GM23338 (cell line): ENCODE results near the gene LUC7L. TPM values are rescaled to one million over a fixed set of nuclear protein-coding genes. Genes with fewer than 3 reads are reported as not detected.

Source experiments
- ATAC-seq: fragments of 200-7000 bp; cut with Tn5 transposase; 3 replicates; pipeline ENCODE4 v1.9.1; 2020
- DNase-seq: peaks from one replicate; pipeline ENCODE4 v3.0.0-alpha.2; 2015; ENCODE audit warnings: low spot score
- H2AFZ ChIP-seq: fragments of 200-600 bp; sonication (generic); 2 replicates; pipeline ENCODE4 v1.8.0; 2016; ENCODE audit warnings: antibody characterized with exemption, mild to moderate bottlenecking, moderate library complexity
- H3F3A ChIP-seq: fragments of 200-600 bp; sonication (generic); replicated peaks from 2 replicates; pipeline ENCODE4 v1.8.0; 2017; ENCODE audit warnings: antibody characterized with exemption, mixed run types, low read depth
- H3K27ac ChIP-seq: fragments of 200-600 bp; sonication (generic); 2 replicates; pipeline ENCODE4 v1.6.1; 2016; ENCODE audit warnings: low read depth
- H3K27me3 ChIP-seq: fragments of 200-600 bp; sonication (generic); 2 replicates; pipeline ENCODE4 v1.8.0; 2016; ENCODE audit warnings: mild to moderate bottlenecking, mixed run types, moderate library complexity; ENCODE audit not compliant: insufficient read depth
- H3K36me3 ChIP-seq: fragments of 200-600 bp; sonication (generic); 2 replicates; pipeline ENCODE4 v1.8.0; 2016; ENCODE audit warnings: mild to moderate bottlenecking; ENCODE audit not compliant: insufficient read depth
- H3K4me1 ChIP-seq: fragments of 200-600 bp; sonication (generic); 2 replicates; pipeline ENCODE4 v1.8.0; 2016; ENCODE audit warnings: mild to moderate bottlenecking, moderate library complexity; ENCODE audit not compliant: insufficient read depth
- H3K4me2 ChIP-seq: fragments of 200-600 bp; sonication (generic); 2 replicates; pipeline ENCODE4 v1.7.1; 2017; ENCODE audit warnings: mixed run types
- H3K4me3 ChIP-seq: fragments of 200-600 bp; sonication (generic); 2 replicates; pipeline ENCODE4 v1.6.1; 2016; ENCODE audit warnings: mixed run types
- H3K79me2 ChIP-seq: fragments of 200-600 bp; sonication (generic); replicated peaks from 2 replicates; pipeline ENCODE4 v1.8.0; 2017; ENCODE audit warnings: mild to moderate bottlenecking; ENCODE audit not compliant: insufficient read depth
- H3K9me2 ChIP-seq: fragments of 200-600 bp; sonication (generic); 2 replicates; pipeline ENCODE4 v1.8.0; 2017; ENCODE audit not compliant: insufficient read depth
- H4K20me1 ChIP-seq: fragments of 200-600 bp; sonication (generic); replicated peaks from 2 replicates; pipeline ENCODE4 v1.8.0; 2017; ENCODE audit warnings: mild to moderate bottlenecking; ENCODE audit not compliant: insufficient read depth
- H3K27ac Mint-ChIP-seq: 2 replicates; pipeline ENCODE4 v1.8.0; 2020; ENCODE audit warnings: inconsistent platforms, mild to moderate bottlenecking, moderate library complexity, mixed read lengths
- H3K27me3 Mint-ChIP-seq: 3 replicates; pipeline ENCODE4 v1.8.0; 2022; ENCODE audit warnings: low read depth, mild to moderate bottlenecking, moderate library complexity, mixed read lengths, inconsistent platforms; ENCODE audit not compliant: insufficient read depth, poor library complexity
- H3K36me3 Mint-ChIP-seq: 3 replicates; pipeline ENCODE4 v1.8.0; 2021; ENCODE audit warnings: low read depth, mild to moderate bottlenecking, inconsistent platforms, moderate library complexity, mixed read lengths
- H3K4me1 Mint-ChIP-seq: 3 replicates; pipeline ENCODE4 v1.8.0; 2020; ENCODE audit warnings: mild to moderate bottlenecking, inconsistent platforms, mixed read lengths
- H3K4me3 Mint-ChIP-seq: 3 replicates; pipeline ENCODE4 v1.8.0; 2021; ENCODE audit warnings: moderate library complexity, mild to moderate bottlenecking, inconsistent platforms, mixed read lengths
- H3K9me3 Mint-ChIP-seq: 3 replicates; pipeline ENCODE4 v1.8.0; 2020; ENCODE audit warnings: moderate library complexity, mild to moderate bottlenecking, inconsistent platforms, mixed read lengths
- CREB1 ChIP-seq: fragments of 250-450 bp; sonication (Bioruptor Pico); IDR thresholded peaks from 2 replicates; pipeline ENCODE4 v1.5.0; 2020; ENCODE audit warnings: low read depth, mild to moderate bottlenecking, moderate library complexity
- CTCF ChIP-seq, 2 experiments: fragments of 200-600 bp in 1 of 2; sonication (generic) in 1 of 2; conservative IDR thresholded peaks; 2 replicates each; pipeline versions ENCODE4 v1.5.1 to v1.6.1; 2016 to 2017; ENCODE audit warnings: antibody characterized with exemption in 2 of 2, low read depth in 2 of 2, mild to moderate bottlenecking in 2 of 2, moderate library complexity in 1 of 2
- EZH2 ChIP-seq: fragments of 200-600 bp; sonication (generic); IDR thresholded peaks from one replicate; pipeline ENCODE4 v1.8.0; 2017; ENCODE audit warnings: antibody characterized with exemption, mild to moderate bottlenecking, low read depth; ENCODE audit not compliant: unreplicated experiment
- EZH2phosphoT487 ChIP-seq: fragments of 200-600 bp; sonication (generic); IDR thresholded peaks from one replicate; pipeline ENCODE4 v1.8.1; 2018; ENCODE audit warnings: antibody characterized with exemption; ENCODE audit not compliant: unreplicated experiment
- JUNB ChIP-seq: IDR thresholded peaks from one replicate; pipeline ENCODE4 v1.6.1; 2016; ENCODE audit warnings: antibody characterized with exemption; ENCODE audit not compliant: unreplicated experiment
- NANOG ChIP-seq: IDR thresholded peaks from 2 replicates; pipeline ENCODE4 v1.6.1; 2016; ENCODE audit warnings: antibody characterized with exemption, borderline replicate concordance
- POLR2AphosphoS5 ChIP-seq: IDR thresholded peaks from 2 replicates; pipeline ENCODE4 v1.6.1; 2016; ENCODE audit warnings: antibody characterized with exemption, low read depth
- REST ChIP-seq: IDR thresholded peaks from one replicate; pipeline ENCODE4 v1.6.1; 2018; ENCODE audit warnings: antibody characterized with exemption; ENCODE audit not compliant: unreplicated experiment
- STAT1 ChIP-seq: IDR thresholded peaks from one replicate; pipeline ENCODE4 v1.6.1; 2016; ENCODE audit warnings: antibody characterized with exemption; ENCODE audit not compliant: unreplicated experiment
- ZNF114 ChIP-seq: fragments of 250-450 bp; sonication (Bioruptor Pico); IDR thresholded peaks from 2 replicates; pipeline ENCODE4 v1.5.0; 2020; ENCODE audit warnings: mild to moderate bottlenecking, moderate library complexity
- ZNF331 ChIP-seq: fragments of 250-450 bp; sonication (Bioruptor Pico); IDR thresholded peaks from 2 replicates; pipeline ENCODE4 v1.5.0; 2020; ENCODE audit warnings: low read depth, mild to moderate bottlenecking, moderate library complexity
- polyA plus RNA-seq: library from polyadenylated mRNA; unstranded; fragments of >200 nt; fragmentation: Nextera tagmentation; extraction: Ambion mirVana; gene quantifications from 2 replicates; pipeline ENCODE4 v1.2.1, GENCODE V29; 2016
- total RNA-seq: library from RNA; depleted of rRNA; stranded (reverse); fragments of >200 nt; shearing (Covaris generic); gene quantifications from 2 replicates; pipeline ENCODE4 v1.2.3, GENCODE V29; 2014
- TF ChIP-seq, protein P1 (sequence below): fragments of 250-450 bp; sonication (Bioruptor Pico); IDR thresholded peaks from 2 replicates; pipeline ENCODE4 v1.5.0; 2020; ENCODE audit warnings: mild to moderate bottlenecking, moderate library complexity
- TF ChIP-seq, protein P2 (sequence below): IDR thresholded peaks from 2 replicates; pipeline ENCODE4 v1.6.1; 2016; ENCODE audit warnings: antibody characterized with exemption

The LUC7L gene
- total and polyA plus RNA-seq, 2 experiments from 2014 or later, result 114 to 151 TPM

DNA sequence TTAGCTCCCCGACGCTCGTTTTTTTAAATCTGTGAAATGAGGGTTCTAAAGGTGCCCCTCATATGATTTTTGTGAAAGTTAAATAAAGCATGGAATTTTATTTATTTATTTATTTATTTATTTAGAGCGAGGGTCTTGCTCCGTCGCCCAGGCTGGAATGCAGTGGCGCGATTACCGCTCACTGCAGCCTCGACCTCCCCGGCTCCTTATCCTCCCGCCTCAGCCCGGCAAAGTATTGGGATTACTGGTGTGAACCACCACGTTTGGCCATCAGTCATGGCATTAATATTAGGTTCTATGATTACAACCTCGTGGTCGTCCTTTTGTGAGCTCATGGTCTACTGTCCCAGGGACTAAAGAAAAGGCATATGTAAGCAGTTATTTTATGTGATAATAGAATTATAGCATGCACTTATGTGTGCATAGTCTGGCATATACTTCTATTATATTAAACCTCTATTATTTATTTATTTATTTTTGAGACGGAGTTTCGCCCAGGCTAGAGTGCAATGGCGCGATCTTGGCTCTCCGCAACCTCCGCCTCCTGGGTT, 557 bp upstream of the LUC7L start:
- H3K27me3 ChIP-seq, result no peaks in the 10 kb centered on the region
- peak overlapping the region; percentile 99 for H3K4me2 ChIP-seq
- H3K36me3 Mint-ChIP-seq, result peaks cover 36% of the 10 kb centered on the region
- no peak overlapping the region for H3K27ac ChIP-seq
- no peak for TF ChIP-seq STAT1
- TF ChIP-seq, protein P1, sequence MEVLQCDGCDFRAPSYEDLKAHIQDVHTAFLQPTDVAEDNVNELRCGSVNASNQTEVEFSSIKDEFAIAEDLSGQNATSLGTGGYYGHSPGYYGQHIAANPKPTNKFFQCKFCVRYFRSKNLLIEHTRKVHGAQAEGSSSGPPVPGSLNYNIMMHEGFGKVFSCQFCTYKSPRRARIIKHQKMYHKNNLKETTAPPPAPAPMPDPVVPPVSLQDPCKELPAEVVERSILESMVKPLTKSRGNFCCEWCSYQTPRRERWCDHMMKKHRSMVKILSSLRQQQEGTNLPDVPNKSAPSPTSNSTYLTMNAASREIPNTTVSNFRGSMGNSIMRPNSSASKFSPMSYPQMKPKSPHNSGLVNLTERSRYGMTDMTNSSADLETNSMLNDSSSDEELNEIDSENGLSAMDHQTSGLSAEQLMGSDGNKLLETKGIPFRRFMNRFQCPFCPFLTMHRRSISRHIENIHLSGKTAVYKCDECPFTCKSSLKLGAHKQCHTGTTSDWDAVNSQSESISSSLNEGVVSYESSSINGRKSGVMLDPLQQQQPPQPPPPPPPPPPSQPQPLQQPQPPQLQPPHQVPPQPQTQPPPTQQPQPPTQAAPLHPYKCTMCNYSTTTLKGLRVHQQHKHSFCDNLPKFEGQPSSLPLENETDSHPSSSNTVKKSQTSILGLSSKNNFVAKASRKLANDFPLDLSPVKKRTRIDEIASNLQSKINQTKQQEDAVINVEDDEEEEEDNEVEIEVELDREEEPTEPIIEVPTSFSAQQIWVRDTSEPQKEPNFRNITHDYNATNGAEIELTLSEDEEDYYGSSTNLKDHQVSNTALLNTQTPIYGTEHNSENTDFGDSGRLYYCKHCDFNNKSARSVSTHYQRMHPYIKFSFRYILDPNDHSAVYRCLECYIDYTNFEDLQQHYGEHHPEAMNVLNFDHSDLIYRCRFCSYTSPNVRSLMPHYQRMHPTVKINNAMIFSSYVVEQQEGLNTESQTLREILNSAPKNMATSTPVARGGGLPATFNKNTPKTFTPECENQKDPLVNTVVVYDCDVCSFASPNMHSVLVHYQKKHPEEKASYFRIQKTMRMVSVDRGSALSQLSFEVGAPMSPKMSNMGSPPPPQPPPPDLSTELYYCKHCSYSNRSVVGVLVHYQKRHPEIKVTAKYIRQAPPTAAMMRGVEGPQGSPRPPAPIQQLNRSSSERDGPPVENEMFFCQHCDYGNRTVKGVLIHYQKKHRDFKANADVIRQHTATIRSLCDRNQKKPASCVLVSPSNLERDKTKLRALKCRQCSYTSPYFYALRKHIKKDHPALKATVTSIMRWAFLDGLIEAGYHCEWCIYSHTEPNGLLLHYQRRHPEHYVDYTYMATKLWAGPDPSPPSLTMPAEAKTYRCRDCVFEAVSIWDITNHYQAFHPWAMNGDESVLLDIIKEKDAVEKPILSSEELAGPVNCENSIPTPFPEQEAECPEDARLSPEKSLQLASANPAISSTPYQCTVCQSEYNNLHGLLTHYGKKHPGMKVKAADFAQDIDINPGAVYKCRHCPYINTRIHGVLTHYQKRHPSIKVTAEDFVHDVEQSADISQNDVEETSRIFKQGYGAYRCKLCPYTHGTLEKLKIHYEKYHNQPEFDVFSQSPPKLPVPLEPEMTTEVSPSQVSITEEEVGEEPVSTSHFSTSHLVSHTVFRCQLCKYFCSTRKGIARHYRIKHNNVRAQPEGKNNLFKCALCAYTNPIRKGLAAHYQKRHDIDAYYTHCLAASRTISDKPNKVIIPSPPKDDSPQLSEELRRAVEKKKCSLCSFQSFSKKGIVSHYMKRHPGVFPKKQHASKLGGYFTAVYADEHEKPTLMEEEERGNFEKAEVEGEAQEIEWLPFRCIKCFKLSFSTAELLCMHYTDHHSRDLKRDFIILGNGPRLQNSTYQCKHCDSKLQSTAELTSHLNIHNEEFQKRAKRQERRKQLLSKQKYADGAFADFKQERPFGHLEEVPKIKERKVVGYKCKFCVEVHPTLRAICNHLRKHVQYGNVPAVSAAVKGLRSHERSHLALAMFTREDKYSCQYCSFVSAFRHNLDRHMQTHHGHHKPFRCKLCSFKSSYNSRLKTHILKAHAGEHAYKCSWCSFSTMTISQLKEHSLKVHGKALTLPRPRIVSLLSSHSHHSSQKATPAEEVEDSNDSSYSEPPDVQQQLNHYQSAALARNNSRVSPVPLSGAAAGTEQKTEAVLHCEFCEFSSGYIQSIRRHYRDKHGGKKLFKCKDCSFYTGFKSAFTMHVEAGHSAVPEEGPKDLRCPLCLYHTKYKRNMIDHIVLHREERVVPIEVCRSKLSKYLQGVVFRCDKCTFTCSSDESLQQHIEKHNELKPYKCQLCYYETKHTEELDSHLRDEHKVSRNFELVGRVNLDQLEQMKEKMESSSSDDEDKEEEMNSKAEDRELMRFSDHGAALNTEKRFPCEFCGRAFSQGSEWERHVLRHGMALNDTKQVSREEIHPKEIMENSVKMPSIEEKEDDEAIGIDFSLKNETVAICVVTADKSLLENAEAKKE (CRISPR knock-in tag), result no peak
- no peak for TF ChIP-seq CTCF (conservative IDR thresholded peaks at IDR 0.05; ENCODE audit: low read depth in 2 of 2)
- TF ChIP-seq POLR2AphosphoS5, result no peak
- no peak for TF ChIP-seq ZNF114 (CRISPR knock-in tag)
- TF ChIP-seq EZH2, result no peak
- no peak for TF ChIP-seq REST
- TF ChIP-seq ZNF331 (CRISPR knock-in tag), result no peak
- TF ChIP-seq NANOG, result no peak
- no peak for TF ChIP-seq CREB1 (CRISPR knock-in tag)
- no peak for TF ChIP-seq EZH2phosphoT487
- TF ChIP-seq JUNB, result no peak
- TF ChIP-seq, protein P2, sequence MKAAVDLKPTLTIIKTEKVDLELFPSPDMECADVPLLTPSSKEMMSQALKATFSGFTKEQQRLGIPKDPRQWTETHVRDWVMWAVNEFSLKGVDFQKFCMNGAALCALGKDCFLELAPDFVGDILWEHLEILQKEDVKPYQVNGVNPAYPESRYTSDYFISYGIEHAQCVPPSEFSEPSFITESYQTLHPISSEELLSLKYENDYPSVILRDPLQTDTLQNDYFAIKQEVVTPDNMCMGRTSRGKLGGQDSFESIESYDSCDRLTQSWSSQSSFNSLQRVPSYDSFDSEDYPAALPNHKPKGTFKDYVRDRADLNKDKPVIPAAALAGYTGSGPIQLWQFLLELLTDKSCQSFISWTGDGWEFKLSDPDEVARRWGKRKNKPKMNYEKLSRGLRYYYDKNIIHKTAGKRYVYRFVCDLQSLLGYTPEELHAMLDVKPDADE, result no peak
- no peaks in the 10 kb centered on the region for H3K9me2 ChIP-seq
- peaks cover 28% of the 10 kb centered on the region for H3K36me3 ChIP-seq
- H3K27me3 Mint-ChIP-seq, result peaks cover 8% of the 10 kb centered on the region
- DNase-seq (no peak), ATAC-seq (no peak)
- peak overlapping the region; percentile 98 for H3K4me3 Mint-ChIP-seq
- H3K79me2 ChIP-seq, result peaks cover 42% of the 10 kb centered on the region
- peaks cover 29% of the 10 kb centered on the region for H4K20me1 ChIP-seq
- H3K9me3 Mint-ChIP-seq, result no peaks in the 10 kb centered on the region
- peaks cover 17% of the 10 kb centered on the region; the same call in 2 of the 3 replicates for H3K4me1 Mint-ChIP-seq
- peaks cover 11% of the 10 kb centered on the region for H3K4me1 ChIP-seq
- peak overlapping the region; percentile 93; the same call in 1 of the 2 replicates for H2AFZ ChIP-seq
- no peak overlapping the region for H3K27ac Mint-ChIP-seq
- peaks cover 24% of the 10 kb centered on the region for H3F3A ChIP-seq
- H3K4me3 ChIP-seq, result peak overlapping the region; percentile 100
